ENCODE data around the gene HEPACAM. TPM values are rescaled to one million over a fixed set of nuclear protein-coding genes. Genes with fewer than 3 reads are reported as not detected.

Gene HEPACAM
- total RNA-seq, 2 donors from 2014 or later, result 0.83 TPM; not detected in 1

GRCh38 chr11:124876818-124877630 lies 58.8 kb downstream of the HEPACAM start:
- H3K27me3 ChIP-seq, result peaks cover 0 to 3% of the 10 kb centered on the region in 2 donors
- TF ChIP-seq, protein P1, sequence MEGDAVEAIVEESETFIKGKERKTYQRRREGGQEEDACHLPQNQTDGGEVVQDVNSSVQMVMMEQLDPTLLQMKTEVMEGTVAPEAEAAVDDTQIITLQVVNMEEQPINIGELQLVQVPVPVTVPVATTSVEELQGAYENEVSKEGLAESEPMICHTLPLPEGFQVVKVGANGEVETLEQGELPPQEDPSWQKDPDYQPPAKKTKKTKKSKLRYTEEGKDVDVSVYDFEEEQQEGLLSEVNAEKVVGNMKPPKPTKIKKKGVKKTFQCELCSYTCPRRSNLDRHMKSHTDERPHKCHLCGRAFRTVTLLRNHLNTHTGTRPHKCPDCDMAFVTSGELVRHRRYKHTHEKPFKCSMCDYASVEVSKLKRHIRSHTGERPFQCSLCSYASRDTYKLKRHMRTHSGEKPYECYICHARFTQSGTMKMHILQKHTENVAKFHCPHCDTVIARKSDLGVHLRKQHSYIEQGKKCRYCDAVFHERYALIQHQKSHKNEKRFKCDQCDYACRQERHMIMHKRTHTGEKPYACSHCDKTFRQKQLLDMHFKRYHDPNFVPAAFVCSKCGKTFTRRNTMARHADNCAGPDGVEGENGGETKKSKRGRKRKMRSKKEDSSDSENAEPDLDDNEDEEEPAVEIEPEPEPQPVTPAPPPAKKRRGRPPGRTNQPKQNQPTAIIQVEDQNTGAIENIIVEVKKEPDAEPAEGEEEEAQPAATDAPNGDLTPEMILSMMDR (IDR thresholded peaks at IDR 0.05), result no peak
- H3K4me3 ChIP-seq, result peak overlapping the region; percentile 53 to 57
- H3K4me1 ChIP-seq, result peaks cover 0 to 18% of the 10 kb centered on the region in 2 donors
- H3K9me3 ChIP-seq, result no peaks in the 10 kb centered on the region
- H3K27ac ChIP-seq, result peak overlapping the region; percentile 75 to 82
- no peaks in the 10 kb centered on the region for H3K36me3 ChIP-seq
- no peak for DNase-seq (ENCODE audit: low spot score)

GRCh38 chr11:124875943-124876817 lies 59.7 kb downstream of the HEPACAM start:
- H3K27ac ChIP-seq, result peak overlapping the region; percentile 75 to 82
- TF ChIP-seq, protein P1 (IDR thresholded peaks at IDR 0.05), result peak; percentile 61 to 91
- peaks cover 0 to 18% of the 10 kb centered on the region in 2 donors for H3K4me1 ChIP-seq
- H3K36me3 ChIP-seq, result no peaks in the 10 kb centered on the region
- peaks cover 0 to 3% of the 10 kb centered on the region in 2 donors for H3K27me3 ChIP-seq
- DNase-seq (ENCODE audit: low spot score), result peak; percentile 94
- H3K4me3 ChIP-seq, result peak overlapping the region; percentile 53 to 57
- H3K9me3 ChIP-seq, result no peaks in the 10 kb centered on the region

- H3K27ac ChIP-seq, result no peak overlapping the region
- no peaks in the 10 kb centered on the region for H3K9me3 ChIP-seq
- TF ChIP-seq, protein P1 (IDR thresholded peaks at IDR 0.05), result no peak
- peaks cover 0 to 18% of the 10 kb centered on the region in 2 donors for H3K4me1 ChIP-seq
- DNase-seq (ENCODE audit: low spot score), result no peak
- H3K4me3 ChIP-seq, result peak overlapping the region in 1 of 2 donors; percentile 57
- peaks cover 0 to 3% of the 10 kb centered on the region in 2 donors for H3K27me3 ChIP-seq
- no peaks in the 10 kb centered on the region for H3K36me3 ChIP-seq
Observed at GRCh38 chr11:124875401-124875800, 60.4 kb downstream of the HEPACAM start.

DNA sequence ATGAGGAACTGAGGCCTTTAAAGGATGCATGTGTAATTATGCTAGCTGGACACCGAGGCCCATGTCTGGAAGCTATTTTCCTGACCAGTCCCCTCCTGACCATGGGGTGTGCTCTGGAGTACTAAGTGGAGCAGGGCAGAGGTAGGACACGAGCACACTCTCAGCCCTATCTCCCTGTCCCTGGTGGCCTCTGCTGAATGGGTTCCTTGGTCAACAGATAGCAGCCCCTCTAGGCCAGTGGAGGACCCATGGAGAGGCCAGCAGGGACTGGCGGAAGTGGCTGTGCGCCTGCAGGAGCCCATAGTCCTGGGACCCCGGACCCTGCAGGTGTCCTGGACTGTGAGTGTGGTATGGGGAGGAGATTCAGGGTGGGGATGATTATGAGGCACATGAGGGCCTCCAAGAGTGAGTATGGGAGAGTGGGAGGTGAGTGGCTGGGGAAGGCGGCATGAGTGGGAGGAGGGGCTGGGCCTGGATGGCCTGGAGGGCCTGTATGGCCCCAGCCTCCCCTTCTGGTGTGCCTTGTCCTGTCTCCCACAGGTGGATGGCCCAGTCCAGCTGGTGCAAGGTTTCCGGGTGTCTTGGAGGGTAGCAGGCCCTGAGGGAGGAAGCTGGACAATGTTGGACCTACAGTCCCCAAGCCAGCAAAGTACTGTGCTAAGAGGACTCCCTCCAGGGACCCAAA lies 61.1 kb downstream of the HEPACAM start:
- H3K4me3 ChIP-seq, result no peak overlapping the region
- no peaks in the 10 kb centered on the region for H3K36me3 ChIP-seq
- TF ChIP-seq, protein P1 (IDR thresholded peaks at IDR 0.05), result no peak
- H3K27ac ChIP-seq, result no peak overlapping the region
- H3K27me3 ChIP-seq, result peaks cover 0 to 6% of the 10 kb centered on the region in 2 donors
- no peak for DNase-seq (ENCODE audit: low spot score)
- no peaks in the 10 kb centered on the region for H3K9me3 ChIP-seq
- H3K4me1 ChIP-seq, result peaks cover 0 to 18% of the 10 kb centered on the region in 2 donors

DNA sequence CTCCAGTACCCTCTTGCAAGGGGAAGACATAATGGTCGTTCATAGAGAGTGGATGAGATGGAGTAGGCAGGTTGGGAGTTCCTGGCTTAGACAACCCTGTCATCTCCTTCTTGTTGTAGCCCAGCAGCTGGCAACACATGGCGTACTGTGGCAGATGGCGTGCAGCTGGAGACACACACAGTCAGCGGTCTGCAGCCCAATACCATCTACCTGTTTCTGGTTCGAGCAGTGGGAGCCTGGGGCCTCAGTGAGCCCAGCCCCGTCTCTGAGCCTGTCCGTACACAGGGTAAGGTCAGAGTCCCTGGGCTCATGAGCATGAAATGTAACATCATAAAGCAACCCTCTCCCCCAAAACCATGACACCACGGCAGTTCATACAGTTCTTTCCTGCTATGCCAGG lies 61.9 kb downstream of the HEPACAM start:
- H3K4me3 ChIP-seq, result no peak overlapping the region
- H3K36me3 ChIP-seq, result no peaks in the 10 kb centered on the region
- H3K9me3 ChIP-seq, result no peaks in the 10 kb centered on the region
- TF ChIP-seq, protein P1 (IDR thresholded peaks at IDR 0.05), result no peak
- peaks cover 0 to 14% of the 10 kb centered on the region in 2 donors for H3K27me3 ChIP-seq
- DNase-seq (ENCODE audit: low spot score), result no peak
- H3K27ac ChIP-seq, result no peak overlapping the region
- peaks cover 0 to 22% of the 10 kb centered on the region in 2 donors for H3K4me1 ChIP-seq
